Progenitor cell of endocrine pancreas (in vitro differentiated cells): ENCODE data around the gene AP1S3. TPM values are rescaled to one million over a fixed set of nuclear protein-coding genes. Genes with fewer than 3 reads are reported as not detected.
A peak's percentile ranks its signal among the peaks of the same experiment; 100 is the strongest.

Source experiments
- DNase-seq: peaks from one replicate; pipeline ENCODE4 v3.0.0; 2021; ENCODE audit warnings: low spot score; ENCODE audit not compliant: unreplicated experiment
- H3K27ac Mint-ChIP-seq: 2 replicates; pipeline ENCODE4 v1.8.0; 2021; ENCODE audit warnings: mild to moderate bottlenecking, moderate library complexity, mixed read lengths
- H3K27me3 Mint-ChIP-seq: 2 replicates; pipeline ENCODE4 v1.8.0; 2021; ENCODE audit warnings: mixed read lengths
- H3K36me3 Mint-ChIP-seq: 2 replicates; pipeline ENCODE4 v1.8.0; 2022; ENCODE audit warnings: mixed read lengths; ENCODE audit not compliant: insufficient read depth
- H3K4me1 Mint-ChIP-seq: 2 replicates; pipeline ENCODE4 v1.8.0; 2021; ENCODE audit warnings: low read depth, mixed read lengths
- H3K4me3 Mint-ChIP-seq: 2 replicates; pipeline ENCODE4 v1.8.0; 2021; ENCODE audit warnings: low read depth, mild to moderate bottlenecking, moderate library complexity, mixed read lengths
- H3K9me3 Mint-ChIP-seq: 2 replicates; pipeline ENCODE4 v1.8.0; 2021; ENCODE audit warnings: low read depth, mixed read lengths
- CTCF ChIP-seq: fragments of 200-600 bp; sonication (generic); IDR thresholded peaks from one replicate; pipeline ENCODE4 v1.5.0; 2021; ENCODE audit warnings: antibody characterized with exemption, mild to moderate bottlenecking; ENCODE audit not compliant: unreplicated experiment
- total RNA-seq: library from RNA; stranded (reverse); gene quantifications from 2 replicates; pipeline ENCODE4 v1.2.1, GENCODE V29; 2021

The AP1S3 gene
- total RNA-seq, 1 donor from 2014 or later, result 11.5 TPM

DNA sequence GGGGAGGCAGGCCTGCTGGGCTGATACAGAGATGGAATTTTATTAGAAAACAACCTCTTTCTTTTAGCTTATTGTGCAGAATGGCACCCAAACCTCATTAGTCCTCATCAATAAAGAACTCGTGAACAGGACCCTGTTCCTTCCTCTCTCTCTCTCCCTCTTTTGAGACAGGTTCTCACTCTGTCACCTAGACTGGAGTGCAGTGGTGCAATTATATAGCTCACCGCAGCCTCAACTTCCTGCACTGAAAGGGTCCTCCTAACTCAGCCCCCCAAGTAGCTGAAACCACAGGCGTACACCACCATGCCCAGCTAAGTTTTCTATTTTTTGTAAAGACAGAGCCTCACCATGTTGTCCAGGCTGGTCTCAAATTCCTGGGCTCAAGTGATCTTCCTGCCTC, 21.7 kb upstream of the AP1S3 start:
- TF ChIP-seq CTCF, result no peak
- Mint-ChIP-seq H3K27ac (peak overlapping the region; percentile 73), H3K36me3 (peaks cover 3% of the 10 kb centered on the region), H3K9me3 (peaks cover 4% of the 10 kb centered on the region), H3K4me1 (peaks cover 29% of the 10 kb centered on the region), H3K27me3 (no peaks in the 10 kb centered on the region), H3K4me3 (no peak overlapping the region)
- DNase-seq, result no peak

DNA sequence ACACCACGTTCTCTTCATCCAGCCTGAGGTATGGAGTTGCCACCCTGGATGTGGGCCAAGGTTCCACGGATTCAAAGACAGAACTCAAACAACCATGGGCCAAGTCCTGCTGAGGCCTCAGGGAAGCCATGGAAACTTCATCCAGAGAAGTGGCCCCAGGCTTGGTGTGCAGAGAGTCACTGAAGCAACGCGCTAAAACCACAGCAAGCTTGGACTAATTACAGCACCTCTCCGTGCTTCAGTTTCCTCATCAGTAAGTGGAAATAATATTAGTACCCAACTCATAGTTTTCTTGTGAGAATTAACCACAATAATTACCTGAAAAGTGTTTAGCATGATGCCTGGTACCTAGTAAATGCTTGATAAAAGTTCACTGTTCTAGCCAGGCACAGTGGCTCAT, 19.2 kb upstream of the AP1S3 start:
- H3K36me3 Mint-ChIP-seq, result peaks cover 3% of the 10 kb centered on the region
- no peak overlapping the region for H3K27ac Mint-ChIP-seq
- H3K9me3 Mint-ChIP-seq, result peaks cover 4% of the 10 kb centered on the region
- no peak for TF ChIP-seq CTCF
- DNase-seq, result no peak
- H3K4me3 Mint-ChIP-seq, result no peak overlapping the region
- no peaks in the 10 kb centered on the region for H3K27me3 Mint-ChIP-seq
- H3K4me1 Mint-ChIP-seq, result peaks cover 22% of the 10 kb centered on the region

- Mint-ChIP-seq H3K9me3 (peaks cover 4% of the 10 kb centered on the region), H3K4me3 (no peak overlapping the region), H3K27ac (no peak overlapping the region), H3K27me3 (no peaks in the 10 kb centered on the region), H3K36me3 (peaks cover 4% of the 10 kb centered on the region), H3K4me1 (peaks cover 18% of the 10 kb centered on the region)
- DNase-seq, result no peak
- no peak for TF ChIP-seq CTCF
Observed at GRCh38 chr2:223856021-223856420, 18.6 kb upstream of the AP1S3 start.

DNA sequence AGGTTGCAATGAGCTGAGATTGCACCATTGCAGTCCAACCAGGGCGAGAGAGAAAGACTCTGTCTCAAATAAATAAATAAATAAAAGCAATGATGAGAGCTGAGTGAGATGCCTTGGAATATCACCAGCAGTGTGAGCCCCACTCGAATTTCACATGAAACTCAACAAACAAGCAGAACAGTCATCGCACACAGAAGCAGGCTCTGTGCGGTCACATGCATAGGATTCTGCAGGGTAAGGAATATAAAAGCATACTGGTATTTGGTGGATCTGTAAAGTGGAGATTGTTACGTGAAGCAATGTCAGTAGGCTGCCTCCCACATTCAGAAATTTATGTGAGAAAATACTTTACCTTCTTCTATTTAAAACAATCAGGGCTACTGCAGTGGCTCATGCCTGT, 18.0 kb upstream of the AP1S3 start:
- no peak for TF ChIP-seq CTCF
- DNase-seq, result no peak
- Mint-ChIP-seq H3K4me3 (no peak overlapping the region), H3K4me1 (peaks cover 12% of the 10 kb centered on the region), H3K27me3 (no peaks in the 10 kb centered on the region), H3K9me3 (peaks cover 8% of the 10 kb centered on the region), H3K36me3 (peaks cover 9% of the 10 kb centered on the region), H3K27ac (no peak overlapping the region)

- DNase-seq, result no peak
- Mint-ChIP-seq H3K4me3 (no peak overlapping the region), H3K27ac (no peak overlapping the region), H3K36me3 (peaks cover 13% of the 10 kb centered on the region), H3K9me3 (peaks cover 10% of the 10 kb centered on the region), H3K4me1 (peaks cover 12% of the 10 kb centered on the region), H3K27me3 (no peaks in the 10 kb centered on the region)
- no peak for TF ChIP-seq CTCF
Observed at GRCh38 chr2:223854741-223855140, 17.4 kb upstream of the AP1S3 start.

DNA sequence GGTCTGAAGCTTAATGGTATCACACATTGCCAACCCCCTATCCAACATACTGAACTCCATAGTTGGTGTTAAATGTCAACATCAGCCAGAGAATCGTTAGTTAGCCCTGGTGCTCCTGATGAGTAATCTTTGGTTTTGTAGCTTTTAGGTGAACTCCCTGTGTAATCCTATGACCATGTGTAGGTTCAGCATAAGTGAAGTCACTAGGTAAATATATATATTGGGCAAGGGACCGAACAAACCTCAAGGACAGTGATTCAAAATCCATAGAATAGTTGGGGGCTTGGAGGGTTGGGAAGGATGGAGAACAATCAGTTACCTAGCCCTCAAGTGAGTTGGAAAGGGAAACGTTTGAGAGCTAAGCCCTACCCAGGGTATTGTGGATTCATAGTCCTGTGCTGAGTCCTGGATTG, 16.0 kb upstream of the AP1S3 start:
- Mint-ChIP-seq H3K36me3 (peaks cover 22% of the 10 kb centered on the region), H3K4me3 (no peak overlapping the region), H3K27ac (no peak overlapping the region), H3K9me3 (peaks cover 16% of the 10 kb centered on the region), H3K27me3 (no peaks in the 10 kb centered on the region), H3K4me1 (peaks cover 7% of the 10 kb centered on the region)
- TF ChIP-seq CTCF, result no peak
- DNase-seq, result no peak
